GM21619 (cell line): Measurements from ENCODE around the gene LHFPL3.

Experiments used
- ATAC-seq: cut with Tn5 transposase; IDR thresholded peaks from one replicate; pipeline ENCODE4 v1.9.1; 2021; ENCODE audit not compliant: unreplicated experiment

Gene LHFPL3

GRCh38 chr7:104839842-104840241, 511.4 kb downstream of the LHFPL3 start:
- no peak for ATAC-seq

GRCh38 chr7:104841798-104842197, 513.4 kb downstream of the LHFPL3 start:
- ATAC-seq, result no peak

GRCh38 chr7:104843198-104843597, 514.8 kb downstream of the LHFPL3 start:
- ATAC-seq, result no peak

GRCh38 chr7:104845557-104845956, 517.2 kb downstream of the LHFPL3 start:
- ATAC-seq, result no peak

GRCh38 chr7:104846731-104847130, 518.3 kb downstream of the LHFPL3 start:
- ATAC-seq, result no peak

DNA sequence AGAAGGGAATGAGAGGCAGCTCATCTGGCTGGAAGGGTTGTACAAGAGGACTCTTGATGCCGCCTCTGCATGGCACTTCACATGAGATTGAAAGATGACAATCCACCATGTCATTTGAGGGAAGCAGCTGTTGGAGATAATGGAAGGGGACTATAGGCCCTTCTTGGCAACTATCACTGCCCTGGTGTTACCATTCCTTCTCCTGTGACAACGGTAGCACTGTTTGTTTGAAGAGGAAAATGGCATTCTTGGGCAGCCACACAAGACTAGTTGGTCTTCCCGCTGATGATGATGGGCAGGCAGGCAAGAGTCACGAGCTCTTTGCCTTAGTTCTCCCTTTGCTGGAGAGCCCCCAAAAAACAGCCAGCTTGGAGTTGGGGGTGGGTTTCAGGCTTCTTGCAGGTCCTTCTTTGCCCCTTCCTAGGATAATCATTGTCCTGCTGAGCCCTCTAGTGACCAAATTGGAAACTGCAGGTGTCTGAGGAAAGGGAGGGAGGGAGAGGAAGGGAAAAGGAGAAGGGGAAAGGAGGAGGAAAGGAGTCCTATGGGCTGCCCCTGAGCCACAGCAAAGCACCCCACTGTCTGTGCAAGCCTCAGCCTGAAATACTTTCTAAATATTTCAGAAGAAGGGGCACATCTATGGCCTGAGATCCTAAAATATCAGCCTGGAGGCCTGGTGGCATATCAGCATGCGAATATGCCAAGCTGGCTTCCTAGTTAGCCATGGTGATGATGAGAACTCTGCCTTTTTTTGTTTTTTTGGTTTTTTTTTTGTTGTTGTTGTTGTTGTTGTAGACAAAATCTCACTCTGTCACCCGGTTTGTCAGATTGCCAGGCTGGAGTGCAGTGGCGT, 520.0 kb downstream of the LHFPL3 start:
- ATAC-seq, result no peak

DNA sequence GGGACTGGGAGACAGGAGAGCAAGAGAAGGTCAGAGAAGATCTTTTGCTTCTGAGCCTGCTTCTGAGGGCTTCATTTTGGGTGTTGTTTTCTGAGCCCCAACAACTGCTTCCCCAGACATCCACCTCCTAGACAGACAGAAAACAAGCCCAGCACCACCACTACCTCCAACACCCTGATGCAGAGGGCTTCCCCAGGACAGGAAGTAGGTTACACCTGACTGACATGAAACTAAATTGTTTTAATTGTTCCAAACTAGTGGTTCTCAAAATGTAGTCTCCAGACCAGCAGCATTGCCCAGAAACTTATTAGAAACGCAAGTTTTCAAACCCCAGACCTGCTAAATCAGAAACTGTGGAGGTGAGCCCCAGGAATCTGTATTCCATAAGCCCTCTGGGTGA, 522.0 kb downstream of the LHFPL3 start:
- no peak for ATAC-seq

- ATAC-seq, result no peak
Measured at GRCh38 chr7:104851268-104851667, 522.9 kb downstream of the LHFPL3 start.

GRCh38 chr7:104852386-104852785, 524.0 kb downstream of the LHFPL3 start:
- no peak for ATAC-seq

DNA sequence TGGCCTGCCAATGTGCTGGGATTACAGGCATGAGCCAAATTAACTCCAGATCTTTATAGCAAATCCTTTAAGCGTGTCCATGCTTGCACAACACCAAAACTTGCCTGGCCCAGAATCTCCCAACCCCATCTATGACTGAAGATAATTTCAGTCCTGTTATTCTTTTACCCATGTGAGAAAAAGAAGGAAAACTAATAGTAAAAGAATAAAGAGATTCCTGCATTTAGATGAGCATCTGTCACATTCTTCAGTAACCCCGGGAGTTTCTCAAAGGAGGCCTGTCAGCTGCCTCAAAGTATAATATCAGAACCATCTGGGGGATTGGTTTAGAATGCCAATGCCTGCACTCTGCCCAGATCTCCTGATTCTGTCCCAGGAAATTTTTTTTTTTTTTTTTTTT, 527.5 kb downstream of the LHFPL3 start:
- no peak for ATAC-seq

- ATAC-seq, result peak; percentile 75
Measured at GRCh38 chr7:104857458-104858425, 529.3 kb downstream of the LHFPL3 start.

GRCh38 chr7:104859754-104860426, 531.5 kb downstream of the LHFPL3 start:
- no peak for ATAC-seq

- ATAC-seq, result no peak
Measured at GRCh38 chr7:104861729-104862390, 533.5 kb downstream of the LHFPL3 start.

DNA sequence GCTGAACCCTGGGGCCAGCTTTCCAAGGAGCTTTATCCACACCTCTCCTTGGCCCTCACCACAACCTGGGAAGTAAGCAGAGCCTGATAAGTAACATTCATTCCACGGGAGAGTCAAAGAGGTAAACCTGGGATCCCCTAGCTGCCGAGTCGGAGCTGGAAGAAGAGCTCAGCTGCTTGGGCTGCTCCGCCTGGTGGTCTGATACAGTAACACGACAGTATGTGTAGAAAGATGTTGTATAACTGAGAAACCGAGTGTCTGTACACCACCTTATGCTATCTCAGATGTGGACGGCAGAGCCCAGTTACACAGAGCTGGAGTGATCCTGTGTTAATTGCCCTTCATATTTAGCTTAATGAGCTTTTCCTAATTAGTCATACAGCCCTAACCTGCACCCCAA, 534.3 kb downstream of the LHFPL3 start:
- no peak for ATAC-seq

DNA sequence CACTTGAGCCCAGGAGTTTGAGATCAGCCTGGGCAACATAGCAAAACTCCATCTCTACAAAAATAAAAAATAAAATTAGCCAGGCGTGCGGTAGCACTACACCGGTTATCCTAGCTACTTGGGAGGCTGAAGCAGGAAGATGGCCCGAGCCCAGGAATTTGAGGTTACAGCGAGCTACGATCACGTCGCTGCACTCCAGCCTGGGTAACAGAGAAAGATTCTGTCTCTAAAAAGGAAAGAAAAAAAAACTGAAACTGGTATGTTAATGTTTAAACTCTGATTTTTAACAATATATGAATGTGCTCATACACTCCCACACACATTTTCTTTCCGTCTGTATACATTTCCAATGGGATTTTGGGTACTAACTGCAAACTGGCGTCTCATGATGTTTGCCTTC, 545.0 kb downstream of the LHFPL3 start:
- ATAC-seq, result no peak

DNA sequence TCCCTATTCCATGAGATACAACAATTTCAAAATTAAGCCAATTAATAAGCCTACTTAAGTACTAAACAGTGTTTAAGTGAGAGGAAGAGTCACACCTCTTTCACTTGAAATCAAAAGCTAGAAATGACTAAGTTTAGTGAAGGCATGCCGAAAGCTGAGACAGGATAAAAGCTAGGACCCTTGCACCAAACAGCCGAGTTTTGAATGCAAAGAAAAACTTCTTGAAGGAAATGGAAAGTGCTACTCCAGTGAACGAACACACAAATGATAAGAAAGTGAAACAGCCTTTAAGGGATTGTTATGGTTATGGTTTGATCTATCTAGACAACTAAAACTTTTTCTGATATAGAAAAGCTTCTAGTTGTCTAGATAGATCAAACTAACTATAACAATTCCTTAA, 550.2 kb downstream of the LHFPL3 start:
- peak; percentile 95 for ATAC-seq

- ATAC-seq, result peak; percentile 8
Measured at GRCh38 chr7:104883248-104883717, 554.9 kb downstream of the LHFPL3 start.

DNA sequence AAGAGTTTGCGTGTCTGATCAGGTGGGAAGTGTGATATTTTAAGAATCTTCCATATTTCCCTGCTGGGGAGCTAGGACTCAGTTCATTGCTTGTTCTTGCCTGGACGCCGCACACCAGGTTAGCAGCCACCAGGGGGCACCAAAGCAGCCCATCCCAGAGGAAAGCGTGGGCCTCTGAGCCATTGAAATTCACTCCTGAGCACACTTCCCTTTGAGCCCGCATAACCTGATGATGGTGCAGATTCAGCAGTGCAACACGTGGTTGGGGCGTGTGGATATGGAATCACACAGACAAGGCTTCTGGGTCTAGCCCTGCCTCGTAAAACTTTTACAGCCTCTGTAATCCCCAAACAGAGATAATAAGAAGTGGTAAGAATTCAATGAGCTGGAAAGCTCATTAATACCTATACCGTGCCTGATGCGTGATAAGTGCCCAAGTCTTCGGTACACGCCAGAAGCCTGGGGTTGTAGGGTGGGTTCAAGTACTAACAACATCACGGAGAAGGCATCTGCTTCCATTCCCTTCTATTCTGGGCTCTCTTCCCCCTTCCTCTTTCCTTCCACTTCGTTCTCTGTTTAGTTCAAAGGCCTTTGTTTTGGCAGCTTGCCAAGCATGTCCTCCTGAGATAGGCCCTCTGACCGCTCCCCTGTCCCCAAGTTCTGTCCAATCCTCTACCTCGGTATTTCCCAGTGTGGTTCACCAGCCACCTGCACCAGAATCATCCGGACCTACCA, 555.5 kb downstream of the LHFPL3 start:
- peak; percentile 76 for ATAC-seq

GRCh38 chr7:104886651-104887050, 558.2 kb downstream of the LHFPL3 start:
- no peak for ATAC-seq

DNA sequence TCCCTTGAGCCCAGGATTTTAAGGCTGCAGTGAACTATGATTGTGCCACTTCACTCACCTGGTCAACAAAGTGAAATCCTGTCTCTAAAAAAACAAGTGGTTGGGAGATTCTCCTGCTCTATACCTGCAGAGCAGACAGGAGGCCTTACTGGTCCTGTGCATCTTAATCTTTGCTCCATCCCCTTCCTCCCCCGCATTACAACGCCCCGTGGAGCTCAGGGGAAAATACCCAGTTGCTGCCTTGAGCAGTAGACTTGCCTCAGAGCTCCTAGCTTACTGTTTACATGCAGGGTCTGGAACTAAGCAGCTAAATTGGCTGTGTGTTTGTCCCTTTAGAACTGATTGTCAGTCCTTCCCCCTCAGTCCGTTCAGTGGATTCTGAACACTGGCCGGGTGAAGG, 561.8 kb downstream of the LHFPL3 start:
- ATAC-seq, result no peak
